GM21717 (cell line): ENCODE measurements around the gene PHF13.
"Not testable (repeated sequence)": the region's sequence is repeated elsewhere in the genome, so short reads cannot be mapped to it uniquely, and the experiment has no call there.

Experiments used
- ATAC-seq: cut with Tn5 transposase; IDR thresholded peaks from one replicate; pipeline ENCODE4 v1.9.1; 2021; ENCODE audit warnings: mild to moderate bottlenecking, moderate library complexity; ENCODE audit not compliant: unreplicated experiment

The PHF13 gene

DNA sequence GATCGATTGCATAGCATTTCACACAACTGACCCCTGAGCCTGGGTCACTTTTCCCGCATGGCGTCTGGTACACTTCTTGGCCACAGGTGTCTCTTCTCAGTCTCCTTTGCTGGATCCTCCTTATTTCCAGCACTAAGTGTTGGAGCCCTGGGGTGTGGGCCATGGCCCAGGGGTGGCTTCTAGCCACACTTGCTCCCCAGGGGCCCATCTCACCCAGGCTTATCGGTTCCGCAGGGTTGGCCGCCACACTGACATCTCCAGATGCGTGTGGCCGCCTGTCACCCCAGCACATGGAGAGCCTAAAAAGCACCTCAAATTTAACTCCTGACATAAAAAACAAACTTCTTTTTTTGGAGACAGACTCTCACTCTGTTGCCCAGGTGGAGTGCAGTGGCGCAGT lies 13.5 kb downstream of the PHF13 start:
- no peak for ATAC-seq

DNA sequence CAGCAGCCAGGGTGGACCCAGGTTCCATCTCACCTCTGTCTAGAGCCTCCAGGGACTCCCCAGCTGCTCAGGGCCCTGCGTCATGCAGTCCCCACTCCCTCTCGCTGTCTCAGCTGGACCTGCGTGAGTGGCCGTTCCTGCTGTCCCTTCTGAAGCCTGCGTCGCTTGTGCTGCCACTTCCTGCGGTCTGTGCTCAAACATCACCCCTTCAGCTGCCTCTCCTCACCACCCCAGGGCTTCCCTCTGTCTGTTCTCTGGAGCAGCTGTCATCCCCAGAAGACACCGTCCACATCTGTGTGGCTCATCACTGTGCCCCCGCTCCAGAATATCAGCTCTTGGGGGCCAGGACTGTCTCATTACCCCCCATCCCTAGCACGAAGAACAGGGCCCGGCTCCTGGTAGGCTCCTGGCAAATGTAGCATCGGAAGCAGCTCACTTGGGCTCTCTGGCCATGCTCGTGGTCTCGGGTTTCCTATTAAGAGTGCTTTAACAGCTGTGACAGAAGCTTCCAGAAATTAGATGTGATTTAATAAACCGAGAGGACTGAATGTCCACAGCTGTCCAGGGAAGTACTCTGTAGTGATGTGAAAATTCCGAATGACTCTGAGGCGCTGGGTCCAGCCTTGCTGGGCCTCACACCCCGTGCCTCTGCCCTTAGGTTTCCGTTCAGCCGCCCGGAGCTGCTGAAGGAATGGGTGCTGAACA lies 14.5 kb downstream of the PHF13 start:
- no peak for ATAC-seq

DNA sequence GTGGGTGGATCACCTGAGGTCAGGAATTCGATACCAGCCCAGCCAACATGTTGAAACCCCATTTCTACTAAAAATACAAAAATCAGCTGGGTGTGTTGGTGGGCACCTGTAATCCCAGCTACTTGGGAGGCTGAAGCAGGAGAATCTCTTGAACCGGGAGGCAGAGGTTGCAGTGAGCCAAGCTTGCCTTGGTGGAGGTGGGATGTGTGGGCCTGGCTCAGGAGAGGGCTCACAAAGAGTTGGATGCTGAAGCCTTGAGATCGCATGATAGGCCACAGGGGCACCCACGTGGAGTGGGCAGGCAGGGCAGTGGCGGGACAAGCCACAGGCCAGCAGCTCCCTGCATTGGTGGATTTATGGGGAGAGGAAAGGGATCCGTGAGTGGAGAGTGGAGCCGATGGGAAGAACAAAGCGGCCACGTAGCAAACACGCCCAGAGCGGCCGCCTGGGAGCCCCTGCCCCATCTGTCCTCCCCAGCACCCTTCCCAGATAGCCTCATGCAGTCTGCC lies 15.5 kb downstream of the PHF13 start:
- no peak for ATAC-seq

DNA sequence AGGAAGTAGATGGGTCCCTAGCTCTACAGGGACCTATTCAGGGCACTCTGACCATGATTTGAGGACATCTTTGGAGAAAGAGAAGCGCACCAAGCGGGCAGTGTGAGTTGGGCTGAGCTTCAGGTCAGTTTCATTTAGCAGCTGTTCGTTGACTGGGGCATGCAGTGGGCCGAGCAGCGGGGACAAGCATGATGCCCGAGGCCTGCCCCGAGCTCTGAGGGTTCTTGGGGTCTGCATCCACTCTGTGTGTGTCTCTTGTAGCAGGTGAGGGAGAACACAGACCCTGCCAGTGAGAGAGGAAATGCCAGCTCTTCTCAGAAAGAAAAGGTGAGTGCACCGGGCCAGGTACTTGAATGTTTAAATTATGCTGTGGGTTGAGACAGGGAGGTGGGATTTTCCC lies 16.5 kb downstream of the PHF13 start:
- ATAC-seq, result no peak

DNA sequence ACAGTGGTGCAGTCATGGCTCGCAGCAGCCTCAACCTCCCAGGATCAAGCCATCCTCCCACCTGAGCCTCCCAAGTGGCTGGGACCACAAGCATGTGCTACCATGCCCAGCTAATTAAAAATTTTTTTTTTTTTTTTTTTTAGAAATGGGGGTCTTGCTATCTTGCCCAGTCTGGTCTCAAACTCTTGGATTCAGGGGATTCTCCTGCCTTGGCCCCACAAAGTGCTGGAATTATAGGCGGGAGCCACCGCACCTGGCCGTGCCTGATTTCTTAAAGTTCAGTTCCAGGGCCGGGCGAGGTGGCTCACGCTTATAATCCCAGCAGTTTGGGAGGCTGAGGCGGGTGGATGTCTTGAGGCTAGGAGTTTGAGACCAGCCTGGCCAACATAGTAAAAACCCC lies 17.5 kb downstream of the PHF13 start:
- no peak for ATAC-seq

DNA sequence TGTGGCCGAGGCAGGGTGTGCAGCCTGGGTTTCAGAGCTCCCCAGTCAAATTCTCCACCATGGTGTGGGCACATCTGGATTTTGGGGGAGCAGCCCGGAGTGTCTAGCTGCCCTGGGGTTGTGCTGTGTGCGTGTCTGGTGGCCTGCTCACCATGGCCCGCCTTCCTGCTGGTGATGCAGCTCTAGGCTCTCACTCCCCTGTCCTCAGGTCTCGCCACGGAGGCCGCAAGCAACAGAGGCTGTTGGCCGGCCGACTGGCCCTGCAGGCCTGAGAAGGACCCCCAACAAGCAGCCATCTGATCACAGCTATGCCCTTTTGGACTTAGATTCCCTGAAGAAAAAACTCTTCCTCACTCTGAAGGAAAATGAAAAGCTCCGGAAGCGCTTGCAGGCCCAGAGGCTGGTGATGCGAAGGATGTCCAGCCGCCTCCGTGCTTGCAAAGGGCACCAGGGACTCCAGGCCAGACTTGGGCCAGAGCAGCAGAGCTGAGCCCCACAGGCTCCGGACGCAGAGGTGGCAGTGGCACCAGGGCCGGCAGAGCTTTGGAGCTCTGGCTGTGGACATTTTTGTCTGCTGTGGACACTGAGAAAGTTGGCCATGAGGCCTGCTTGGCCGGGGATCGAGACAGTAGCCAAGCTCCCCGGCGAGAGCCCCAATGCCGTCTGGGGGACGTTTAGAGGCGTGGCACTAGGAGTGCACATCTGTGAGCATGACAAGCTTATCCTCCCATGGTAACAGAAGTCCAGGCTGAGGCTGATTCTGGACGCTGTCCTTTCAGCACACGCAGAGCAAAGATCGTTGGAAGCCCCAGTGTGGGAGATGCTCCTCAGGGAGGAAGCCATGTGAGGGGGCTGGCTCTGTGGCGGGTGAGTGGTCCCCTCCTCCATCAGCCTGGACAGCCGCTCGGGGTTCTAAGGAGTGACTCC lies 19.3 kb downstream of the PHF13 start:
- ATAC-seq, result no peak

DNA sequence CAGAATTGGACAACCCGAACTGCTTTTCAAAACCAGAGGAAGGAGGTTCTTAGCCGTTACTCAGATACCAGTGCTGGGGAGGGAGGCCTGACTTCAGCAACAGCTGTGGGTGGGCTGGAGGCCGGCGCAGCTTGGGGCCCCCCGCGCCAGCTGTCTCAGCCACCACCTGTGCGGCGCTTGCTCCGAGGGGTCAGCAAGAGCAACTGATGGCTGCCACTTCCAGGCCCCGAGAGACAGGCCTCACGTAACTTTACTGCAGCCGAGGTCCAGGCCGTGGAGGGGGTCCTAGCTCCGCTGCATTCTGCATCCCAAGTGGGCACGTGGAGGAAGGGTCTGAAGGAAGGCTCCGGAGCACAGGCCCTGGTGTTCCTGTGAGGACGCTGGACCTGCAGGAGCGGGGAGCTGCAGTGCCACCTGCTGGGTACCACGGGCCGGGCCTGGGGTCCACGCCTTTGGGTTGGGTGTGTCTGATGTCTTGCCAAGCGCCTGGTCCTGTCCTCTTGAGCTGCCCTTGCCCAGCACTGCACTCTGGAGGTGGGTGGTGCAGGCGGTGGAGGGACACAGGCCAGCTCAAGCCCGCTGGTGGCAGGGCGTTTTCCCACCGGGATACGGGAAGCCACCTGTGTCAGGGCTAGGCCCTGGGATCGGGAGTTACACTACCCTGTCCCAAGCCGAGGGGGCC lies 21.0 kb downstream of the PHF13 start:
- ATAC-seq, result no peak

DNA sequence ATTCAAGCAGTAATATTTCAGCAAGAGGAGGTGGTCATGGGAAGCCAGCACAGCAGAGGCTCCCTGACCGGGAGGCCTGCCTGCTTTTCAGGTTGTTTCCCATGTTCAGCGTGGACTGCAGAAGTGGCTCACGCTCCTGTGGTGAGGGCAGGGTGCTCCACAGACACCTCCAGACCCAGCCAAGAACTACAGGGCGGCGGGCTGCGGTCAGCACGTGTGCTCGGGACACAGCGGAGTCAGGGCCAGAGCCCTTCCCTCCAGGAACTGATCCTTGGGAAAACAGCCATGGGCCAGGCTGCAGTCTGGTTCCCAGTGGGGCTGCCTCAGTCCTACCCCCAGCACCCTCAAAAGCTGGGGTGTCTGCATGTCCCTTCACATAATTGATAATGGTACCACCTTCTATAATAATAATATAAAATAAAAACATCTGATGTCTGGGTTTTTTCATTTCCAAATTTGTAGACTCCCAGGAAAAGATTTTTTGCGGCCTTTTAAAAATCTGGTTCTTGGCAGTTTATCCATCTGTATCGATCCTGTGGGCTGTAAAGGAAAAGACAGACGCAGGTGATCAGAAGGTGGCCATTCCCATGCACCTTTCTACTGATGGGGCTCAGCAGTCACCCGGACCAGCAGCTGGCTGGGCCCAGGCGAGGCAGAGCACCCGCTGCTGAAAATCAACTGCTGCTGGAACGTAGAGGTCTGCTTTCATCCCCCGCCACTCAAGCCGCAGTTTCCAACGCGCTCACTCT lies 21.8 kb downstream of the PHF13 start:
- ATAC-seq, result no peak

DNA sequence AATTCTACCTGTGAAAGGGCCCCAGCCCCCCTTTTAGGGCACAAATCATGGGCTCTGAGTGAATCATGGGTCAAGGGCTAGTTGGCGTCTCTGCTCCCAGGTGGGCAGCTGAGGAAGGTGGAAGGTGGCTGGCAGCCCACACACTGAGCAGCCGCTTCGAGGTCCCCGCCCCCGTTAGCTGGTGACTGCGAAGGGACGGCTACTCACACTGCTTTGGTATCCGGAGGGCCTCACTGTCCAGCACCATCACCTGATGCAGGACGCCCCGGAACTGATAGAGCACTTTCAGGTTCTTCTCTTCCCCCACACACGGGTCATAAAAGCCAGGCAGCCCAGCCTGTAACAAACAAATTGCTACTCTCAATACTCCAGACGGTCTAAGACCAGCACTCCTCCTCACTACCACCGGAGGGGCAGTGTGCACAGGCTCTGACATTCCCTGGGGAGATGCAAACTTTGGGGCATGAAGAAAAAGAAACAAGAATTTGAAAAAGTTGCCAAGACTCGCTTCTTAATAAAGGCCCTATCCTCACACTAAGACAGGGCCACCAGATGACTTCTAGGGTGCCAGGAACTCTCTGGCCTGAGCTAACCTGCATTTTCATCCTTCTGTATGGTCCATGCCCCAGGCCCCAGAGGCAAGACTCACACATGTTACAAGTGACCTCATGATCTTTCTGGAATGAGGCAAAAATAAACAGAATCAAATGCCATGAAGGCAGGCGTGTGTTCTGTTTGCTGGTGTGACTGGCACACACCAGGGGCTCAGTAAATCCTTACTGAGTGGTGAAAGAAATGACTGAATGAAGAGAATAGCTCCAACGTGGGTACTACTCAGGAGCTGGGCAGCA lies 22.6 kb downstream of the PHF13 start:
- ATAC-seq, result no peak

DNA sequence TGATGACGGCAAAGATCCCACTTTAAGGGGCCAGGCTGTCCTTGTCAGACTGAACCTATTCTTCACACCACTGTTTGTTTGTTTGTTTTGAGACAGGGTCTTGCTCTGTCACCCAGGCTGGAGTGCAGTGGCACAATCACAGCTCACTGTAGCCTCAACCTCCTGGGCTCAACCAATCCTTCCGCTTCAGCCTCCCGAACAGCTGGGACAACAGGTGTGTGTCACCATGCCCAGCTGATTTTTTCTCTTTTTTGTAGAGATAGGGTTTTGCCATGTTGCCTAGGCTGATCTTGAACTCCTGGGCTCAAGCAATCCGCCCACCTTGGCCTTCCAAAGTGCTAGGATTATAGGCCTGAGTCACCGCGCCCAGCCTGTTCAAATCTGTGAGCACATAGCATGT lies 23.2 kb downstream of the PHF13 start:
- ATAC-seq, result not testable (repeated sequence)

DNA sequence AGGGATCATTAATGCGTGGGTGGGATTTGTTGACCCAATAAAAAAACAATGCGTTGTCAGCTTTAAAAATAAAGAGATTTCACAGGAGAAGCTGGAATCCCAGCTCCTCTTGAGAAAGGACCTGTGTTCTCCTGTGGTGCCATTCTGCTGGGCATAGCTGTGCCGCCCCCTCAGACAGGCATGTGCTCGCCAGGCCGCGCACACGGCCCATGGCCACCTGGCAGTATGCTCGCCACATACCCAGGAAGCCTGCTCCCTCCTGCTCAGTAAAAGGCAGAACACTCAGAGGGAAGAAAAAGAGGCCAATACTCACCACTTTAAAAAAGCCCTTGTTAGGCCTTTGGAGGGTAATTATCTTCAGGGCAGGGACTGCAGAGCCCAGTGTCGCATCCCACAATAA lies 24.2 kb downstream of the PHF13 start:
- no peak for ATAC-seq

DNA sequence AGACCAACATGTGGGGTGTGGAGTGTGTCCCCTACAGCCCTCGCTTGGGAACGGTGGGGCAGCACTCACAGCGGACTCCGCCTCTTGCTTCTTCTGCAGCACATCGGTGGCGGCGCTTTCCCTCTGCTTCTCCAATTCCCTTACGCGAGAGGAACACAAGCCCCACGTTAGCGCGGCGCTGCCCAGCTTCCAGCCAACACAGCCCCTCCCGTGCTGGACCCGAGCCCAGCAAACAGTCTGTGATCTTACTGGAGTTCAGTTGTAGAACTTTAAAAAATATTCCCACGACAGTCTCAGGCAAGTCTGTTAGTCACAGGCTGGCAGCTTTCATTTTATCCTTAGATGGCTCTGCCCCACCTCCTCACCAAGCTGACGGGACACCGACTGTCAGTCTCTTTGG lies 24.7 kb downstream of the PHF13 start:
- ATAC-seq, result no peak

DNA sequence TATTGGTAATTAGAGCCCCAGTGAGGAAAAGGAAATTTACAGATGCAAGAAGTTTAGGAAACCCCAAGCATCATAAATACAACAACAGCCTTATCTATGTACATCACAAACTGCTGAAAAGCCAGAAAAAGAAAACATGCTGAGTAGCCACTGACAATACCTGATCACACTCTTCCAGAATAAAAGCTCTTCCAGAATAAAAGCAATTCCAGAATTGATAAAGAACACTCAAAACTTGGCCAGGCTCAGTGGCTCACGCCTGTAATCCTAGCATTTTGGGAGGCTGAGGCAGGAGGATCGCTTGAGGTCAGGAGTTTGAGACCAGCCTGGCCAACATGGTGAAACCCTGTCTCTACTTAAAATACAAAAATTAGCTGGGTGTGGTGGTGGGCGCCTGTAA lies 27.3 kb downstream of the PHF13 start:
- not testable (repeated sequence) for ATAC-seq

DNA sequence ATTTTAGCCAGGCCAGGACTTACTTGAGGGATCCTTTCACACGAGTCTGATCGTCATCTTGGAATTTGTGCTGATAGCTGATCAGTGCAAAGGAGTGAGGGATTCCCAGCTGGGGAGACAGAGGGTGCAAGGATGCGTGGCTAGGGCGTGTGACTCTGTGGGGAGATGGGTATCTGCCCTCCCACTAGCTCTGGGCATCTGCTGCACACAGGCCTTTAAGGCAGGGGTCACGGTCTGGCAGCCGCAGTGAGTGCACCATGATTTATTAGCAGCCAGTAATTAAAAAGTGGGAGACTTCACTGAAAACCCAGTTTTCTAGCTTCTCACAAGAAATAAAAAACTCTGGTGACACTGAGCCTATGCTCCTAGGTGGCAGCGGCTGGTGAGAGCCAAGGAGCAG lies 31.5 kb downstream of the PHF13 start:
- no peak for ATAC-seq

DNA sequence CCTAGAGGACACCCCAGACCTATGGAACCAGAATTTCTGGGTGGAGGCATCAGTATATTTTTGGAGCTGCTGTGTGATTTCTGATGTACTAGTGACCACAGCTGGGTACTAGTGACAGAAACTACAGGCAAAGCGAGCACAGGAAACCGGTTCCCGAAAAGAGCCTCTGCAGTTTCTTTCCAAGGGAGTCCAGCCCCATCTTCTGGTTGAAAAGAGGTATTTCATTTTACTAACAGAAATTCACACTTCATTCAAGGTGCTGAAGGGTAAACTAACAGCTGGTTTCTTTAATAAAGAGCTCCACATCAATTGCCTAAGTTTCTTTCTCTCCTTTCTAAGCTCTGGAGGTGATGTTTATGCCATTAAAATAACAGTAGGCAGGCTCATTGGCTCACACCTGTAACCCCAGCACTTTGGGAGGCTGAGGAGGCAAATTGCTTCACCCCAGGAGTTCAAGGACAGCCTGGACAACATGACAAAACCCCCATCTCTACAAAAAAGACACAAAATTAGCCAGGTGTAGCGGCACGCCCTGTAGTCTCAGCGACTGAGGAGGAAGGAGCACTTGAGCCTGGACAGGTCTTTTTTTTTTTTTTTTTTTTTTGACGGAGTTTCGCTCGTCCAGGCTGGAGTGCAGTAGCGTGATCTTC lies 33.1 kb downstream of the PHF13 start:
- no peak for ATAC-seq

DNA sequence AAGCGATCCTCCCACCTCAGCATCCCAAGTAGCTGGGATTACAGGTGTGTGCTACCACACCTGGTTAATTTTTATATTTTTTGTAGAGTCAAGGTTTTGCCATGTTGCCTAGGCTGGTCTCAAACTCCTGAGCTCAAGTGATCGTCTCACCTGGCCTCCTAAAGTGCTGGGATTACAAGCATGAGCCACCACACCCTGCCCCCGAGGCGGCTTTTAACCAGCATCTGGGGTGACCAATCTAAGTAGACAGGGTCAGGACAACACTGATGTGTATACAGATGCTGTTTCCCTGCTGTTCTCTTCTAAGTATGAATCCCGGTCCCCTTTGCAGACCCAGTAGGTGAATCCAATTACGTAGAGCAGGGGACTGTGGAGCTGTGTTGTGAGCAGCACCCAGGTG lies 35.0 kb downstream of the PHF13 start:
- no peak for ATAC-seq

DNA sequence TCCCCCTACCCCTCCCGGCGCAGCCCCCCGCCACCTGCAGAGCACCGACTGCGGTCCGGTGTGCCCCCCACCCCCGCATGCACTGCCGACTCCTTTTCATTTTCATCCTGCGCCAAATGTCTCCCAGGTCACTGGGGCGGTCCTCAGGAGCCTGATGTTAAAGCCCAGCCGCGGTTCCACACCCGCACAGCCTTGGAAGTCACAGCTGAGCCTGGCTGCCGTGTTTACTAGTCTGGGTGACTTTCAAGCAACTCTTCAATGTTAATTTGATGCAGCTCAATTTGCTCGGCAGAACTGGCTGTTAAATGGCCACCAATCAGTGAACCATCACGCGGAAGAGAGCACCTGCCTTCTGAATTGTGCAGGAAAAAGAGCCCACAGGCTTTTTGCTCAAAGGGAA lies 38.4 kb downstream of the PHF13 start:
- no peak for ATAC-seq

DNA sequence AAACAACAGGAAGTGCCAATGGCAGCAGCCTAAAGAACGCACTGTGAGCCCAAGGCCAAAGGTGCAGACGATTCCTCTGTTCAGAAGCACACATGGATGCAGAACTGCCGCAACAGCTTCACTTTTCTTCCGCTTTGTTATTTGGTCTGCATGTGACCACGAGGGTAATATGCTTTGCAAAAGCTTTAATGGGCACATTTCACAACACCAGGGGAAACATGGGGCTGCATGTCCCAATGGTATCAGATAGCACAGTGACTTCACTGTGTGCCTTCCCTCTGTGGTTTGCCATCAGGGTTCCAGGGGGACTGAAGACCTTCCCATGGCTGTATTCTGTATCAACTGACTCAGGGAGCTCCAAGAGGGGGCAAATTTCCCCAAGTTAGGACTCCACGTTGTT lies 39.5 kb downstream of the PHF13 start:
- ATAC-seq, result no peak
